HepG2 (cell line): ENCODE results near the gene TTC5. TPM values are rescaled to one million over a fixed set of nuclear protein-coding genes. Genes with fewer than 3 reads are reported as not detected.
A peak's percentile ranks its signal among the peaks of the same experiment; 100 is the strongest.

Source experiments
- DNMT1 ChIP-seq: sonication (generic); formaldehyde crosslinking; IDR thresholded peaks from 2 replicates; pipeline ENCODE4 v1.5.1; 2020; ENCODE audit warnings: mild to moderate bottlenecking, missing genetic modification reagents
- EEA1 ChIP-seq: sonication (generic); formaldehyde crosslinking; IDR thresholded peaks from 2 replicates; pipeline ENCODE4 v1.5.1; 2020; ENCODE audit warnings: mild to moderate bottlenecking, missing genetic modification reagents, borderline replicate concordance
- ETV6 ChIP-seq: sonication (generic); formaldehyde crosslinking; conservative IDR thresholded peaks from 2 replicates; pipeline ENCODE4 v1.4.0; 2020; ENCODE audit warnings: missing genetic modification reagents
- HOXA9 ChIP-seq: sonication (generic); formaldehyde crosslinking; IDR thresholded peaks from 2 replicates; pipeline ENCODE4 v1.8.1; 2022; ENCODE audit warnings: missing genetic modification reagents, mild to moderate bottlenecking, moderate library complexity, borderline replicate concordance
- JDP2 ChIP-seq: sonication (generic); formaldehyde crosslinking; IDR thresholded peaks from 2 replicates; pipeline ENCODE4 v1.8.1; 2022; ENCODE audit warnings: missing genetic modification reagents, borderline replicate concordance
- JUN ChIP-seq: sonication (generic); formaldehyde crosslinking; IDR thresholded peaks from 2 replicates; pipeline ENCODE4 v1.4.0; 2020; ENCODE audit warnings: mild to moderate bottlenecking, missing genetic modification reagents
- KLF13 ChIP-seq: sonication (generic); formaldehyde crosslinking; IDR thresholded peaks from 2 replicates; pipeline ENCODE4 v1.4.0; 2020; ENCODE audit warnings: mild to moderate bottlenecking, missing genetic modification reagents
- PHF21A ChIP-seq: sonication (generic); formaldehyde crosslinking; IDR thresholded peaks from 2 replicates; pipeline ENCODE4 v1.5.0; 2020; ENCODE audit warnings: mild to moderate bottlenecking, missing genetic modification reagents
- SALL1 ChIP-seq: sonication (generic); formaldehyde crosslinking; IDR thresholded peaks from 2 replicates; pipeline ENCODE4 v1.8.0; 2022; ENCODE audit warnings: mild to moderate bottlenecking, missing genetic modification reagents
- SATB2 ChIP-seq: sonication (generic); formaldehyde crosslinking; IDR thresholded peaks from 2 replicates; pipeline ENCODE4 v1.5.0; 2020; ENCODE audit warnings: missing genetic modification reagents
- STAT5B ChIP-seq: sonication (generic); formaldehyde crosslinking; IDR thresholded peaks from 2 replicates; pipeline ENCODE4 v1.4.0; 2020; ENCODE audit warnings: missing genetic modification reagents
- ZBTB42 ChIP-seq: sonication (generic); formaldehyde crosslinking; IDR thresholded peaks from 2 replicates; pipeline ENCODE4 v1.5.0; 2020; ENCODE audit warnings: mild to moderate bottlenecking, missing genetic modification reagents
- ZNF224 ChIP-seq: sonication (generic); formaldehyde crosslinking; IDR thresholded peaks from 2 replicates; pipeline ENCODE4 v1.5.0; 2020; ENCODE audit warnings: mild to moderate bottlenecking, missing genetic modification reagents
- ZNF333 ChIP-seq: sonication (generic); formaldehyde crosslinking; IDR thresholded peaks from 2 replicates; pipeline ENCODE4 v1.4.0; 2020; ENCODE audit warnings: mild to moderate bottlenecking, missing genetic modification reagents, borderline replicate concordance
- ZNF382 ChIP-seq: sonication (generic); formaldehyde crosslinking; IDR thresholded peaks from 2 replicates; pipeline ENCODE4 v1.5.0; 2020; ENCODE audit warnings: missing genetic modification reagents, mild to moderate bottlenecking, borderline replicate concordance
- ZNF383 ChIP-seq: sonication (generic); formaldehyde crosslinking; IDR thresholded peaks from 2 replicates; pipeline ENCODE4 v1.4.0; 2020; ENCODE audit warnings: missing genetic modification reagents, mild to moderate bottlenecking, borderline replicate concordance
- ZNF543 ChIP-seq: sonication (generic); formaldehyde crosslinking; IDR thresholded peaks from 2 replicates; pipeline ENCODE4 v1.4.0; 2020; ENCODE audit warnings: mild to moderate bottlenecking, missing genetic modification reagents
- ZNF577 ChIP-seq: sonication (generic); formaldehyde crosslinking; IDR thresholded peaks from 2 replicates; pipeline ENCODE4 v1.4.0; 2020; ENCODE audit warnings: mild to moderate bottlenecking, low read depth, missing genetic modification reagents, borderline replicate concordance
- ZNF589 ChIP-seq: sonication (generic); formaldehyde crosslinking; conservative IDR thresholded peaks from 2 replicates; pipeline ENCODE4 v1.8.0; 2022; ENCODE audit warnings: mild to moderate bottlenecking, moderate library complexity, missing genetic modification reagents
- ZSCAN30 ChIP-seq: sonication (generic); formaldehyde crosslinking; IDR thresholded peaks from 2 replicates; pipeline ENCODE4 v1.5.0; 2020; ENCODE audit warnings: mild to moderate bottlenecking, missing genetic modification reagents
- ZZZ3 ChIP-seq: sonication (generic); formaldehyde crosslinking; IDR thresholded peaks from 2 replicates; pipeline ENCODE4 v1.4.0; 2020; ENCODE audit warnings: missing genetic modification reagents, mild to moderate bottlenecking, borderline replicate concordance
- polyA plus RNA-seq, 8 experiments: library from polyadenylated mRNA; depleted of rRNA in 3 of 8; stranded (reverse) in 7 of 8; unstranded in 1 of 8; fragments of >200 nt; fragmentation: Illumina TruSeq in 4 of 8; extraction: Trizol in 4 of 8; gene quantifications; 2 replicates each; pipeline versions ENCODE4 v1.2.1 to v1.2.3, GENCODE V29; 2011 to 2016; ENCODE audit warnings: low read depth in 4 of 8, missing spikeins in 1 of 8, mixed read lengths in 1 of 8; ENCODE audit not compliant: insufficient read depth in 1 of 8
- total RNA-seq, 5 experiments: library from RNA; depleted of rRNA; stranded (reverse); fragments of >200 nt; fragmentation: Illumina TruSeq; extraction: Trizol; gene quantifications; 2 replicates each; pipeline ENCODE4 v1.2.3, GENCODE V29; 2016; ENCODE audit warnings: low read depth in 1 of 5
- TF ChIP-seq, protein P1 (sequence below): sonication (generic); formaldehyde crosslinking; IDR thresholded peaks from 2 replicates; pipeline ENCODE4 v1.4.0; 2020; ENCODE audit warnings: low read depth, mild to moderate bottlenecking, missing genetic modification reagents
- TF ChIP-seq, protein P2 (sequence below): sonication (generic); formaldehyde crosslinking; IDR thresholded peaks from 2 replicates; pipeline ENCODE4 v1.4.0; 2020; ENCODE audit warnings: missing genetic modification reagents
- TF ChIP-seq, protein P3 (sequence below): sonication (generic); formaldehyde crosslinking; IDR thresholded peaks from 2 replicates; pipeline ENCODE4 v1.4.0; 2020; ENCODE audit warnings: mild to moderate bottlenecking, missing genetic modification reagents
- TF ChIP-seq, protein P4 (sequence below): conservative IDR thresholded peaks from 2 replicates; pipeline ENCODE4 v1.6.1; 2018; ENCODE audit warnings: missing genetic modification reagents

The TTC5 gene
- total and polyA plus RNA-seq, 2 of the 13 experiments (the other 11 are each of a cell fraction or from before 2014, with no cell fraction given): 8.7 to 28.5 TPM

DNA sequence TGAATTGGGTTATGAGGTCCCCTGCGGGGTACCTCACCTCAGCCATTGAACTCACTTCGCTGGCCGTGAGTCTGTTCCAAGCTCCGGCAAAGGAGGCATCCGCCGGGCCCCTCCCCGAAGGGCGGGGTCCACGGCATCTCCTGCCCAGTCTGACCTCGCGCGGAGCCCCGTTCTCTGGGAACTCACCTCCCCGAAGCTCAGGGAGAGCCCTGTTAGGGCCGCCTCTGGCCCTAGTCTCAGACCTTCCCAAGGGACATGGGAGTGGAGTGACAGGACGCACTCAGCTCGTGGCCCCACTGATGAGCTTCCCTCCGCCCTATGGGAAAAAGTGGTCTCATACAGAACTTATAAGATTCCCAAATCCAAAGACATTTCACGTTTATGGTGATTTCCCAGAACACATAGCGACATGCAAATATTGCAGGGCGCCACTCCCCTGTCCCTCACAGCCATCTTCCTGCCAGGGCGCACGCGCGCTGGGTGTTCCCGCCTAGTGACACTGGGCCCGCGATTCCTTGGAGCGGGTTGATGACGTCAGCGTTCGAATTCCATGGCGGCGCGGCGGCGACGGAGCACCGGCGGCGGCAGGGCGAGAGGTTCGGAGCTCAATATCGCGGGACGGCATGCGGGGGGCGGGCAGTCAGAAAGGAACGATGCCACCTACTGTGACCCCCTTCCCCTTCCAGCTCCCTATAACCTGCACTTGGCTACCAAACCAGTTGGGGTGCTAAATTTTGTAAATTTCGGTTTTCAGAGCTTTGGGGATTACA is 37.5 kb upstream of the TTC5 start, which contains the start of gene PARP2 (continued):
- TF ChIP-seq HOXA9 (CRISPR knock-in tag): peak; percentile 70; the same call in 1 of the 2 replicates
- peak; percentile 80; the same call in 1 of the 2 replicates for TF ChIP-seq ZNF589 (CRISPR knock-in tag)
- TF ChIP-seq, protein P1, sequence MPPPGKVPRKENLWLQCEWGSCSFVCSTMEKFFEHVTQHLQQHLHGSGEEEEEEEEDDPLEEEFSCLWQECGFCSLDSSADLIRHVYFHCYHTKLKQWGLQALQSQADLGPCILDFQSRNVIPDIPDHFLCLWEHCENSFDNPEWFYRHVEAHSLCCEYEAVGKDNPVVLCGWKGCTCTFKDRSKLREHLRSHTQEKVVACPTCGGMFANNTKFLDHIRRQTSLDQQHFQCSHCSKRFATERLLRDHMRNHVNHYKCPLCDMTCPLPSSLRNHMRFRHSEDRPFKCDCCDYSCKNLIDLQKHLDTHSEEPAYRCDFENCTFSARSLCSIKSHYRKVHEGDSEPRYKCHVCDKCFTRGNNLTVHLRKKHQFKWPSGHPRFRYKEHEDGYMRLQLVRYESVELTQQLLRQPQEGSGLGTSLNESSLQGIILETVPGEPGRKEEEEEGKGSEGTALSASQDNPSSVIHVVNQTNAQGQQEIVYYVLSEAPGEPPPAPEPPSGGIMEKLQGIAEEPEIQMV: peak; percentile 83; the same call in 1 of the 2 replicates
- TF ChIP-seq, protein P2, sequence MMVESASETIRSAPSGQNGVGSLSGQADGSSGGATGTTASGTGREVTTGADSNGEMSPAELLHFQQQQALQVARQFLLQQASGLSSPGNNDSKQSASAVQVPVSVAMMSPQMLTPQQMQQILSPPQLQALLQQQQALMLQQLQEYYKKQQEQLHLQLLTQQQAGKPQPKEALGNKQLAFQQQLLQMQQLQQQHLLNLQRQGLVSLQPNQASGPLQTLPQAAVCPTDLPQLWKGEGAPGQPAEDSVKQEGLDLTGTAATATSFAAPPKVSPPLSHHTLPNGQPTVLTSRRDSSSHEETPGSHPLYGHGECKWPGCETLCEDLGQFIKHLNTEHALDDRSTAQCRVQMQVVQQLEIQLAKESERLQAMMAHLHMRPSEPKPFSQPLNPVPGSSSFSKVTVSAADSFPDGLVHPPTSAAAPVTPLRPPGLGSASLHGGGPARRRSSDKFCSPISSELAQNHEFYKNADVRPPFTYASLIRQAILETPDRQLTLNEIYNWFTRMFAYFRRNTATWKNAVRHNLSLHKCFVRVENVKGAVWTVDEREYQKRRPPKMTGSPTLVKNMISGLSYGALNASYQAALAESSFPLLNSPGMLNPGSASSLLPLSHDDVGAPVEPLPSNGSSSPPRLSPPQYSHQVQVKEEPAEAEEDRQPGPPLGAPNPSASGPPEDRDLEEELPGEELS (CRISPR knock-in tag): peak; percentile 64
- TF ChIP-seq, protein P3, sequence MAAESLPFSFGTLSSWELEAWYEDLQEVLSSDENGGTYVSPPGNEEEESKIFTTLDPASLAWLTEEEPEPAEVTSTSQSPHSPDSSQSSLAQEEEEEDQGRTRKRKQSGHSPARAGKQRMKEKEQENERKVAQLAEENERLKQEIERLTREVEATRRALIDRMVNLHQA (CRISPR knock-in tag): no peak
- TF ChIP-seq EEA1 (CRISPR knock-in tag): no peak
- TF ChIP-seq ZNF577 (CRISPR knock-in tag): no peak
- no peak; the same call in 1 of the 2 replicates for TF ChIP-seq ZBTB42
- peak; percentile 93 for TF ChIP-seq ZNF224
- TF ChIP-seq ETV6 (CRISPR knock-in tag): peak; percentile 84; the same call in 1 of the 2 replicates
- TF ChIP-seq JDP2 (CRISPR knock-in tag): no peak; the same call in 1 of the 2 replicates
- peak; percentile 93; the same call in 1 of the 2 replicates for TF ChIP-seq JUN (CRISPR knock-in tag)
- TF ChIP-seq ZSCAN30 (CRISPR knock-in tag): peak; percentile 46; the same call in 1 of the 2 replicates
- peak; percentile 94 for TF ChIP-seq ZZZ3 (CRISPR knock-in tag)
- TF ChIP-seq, protein P4, sequence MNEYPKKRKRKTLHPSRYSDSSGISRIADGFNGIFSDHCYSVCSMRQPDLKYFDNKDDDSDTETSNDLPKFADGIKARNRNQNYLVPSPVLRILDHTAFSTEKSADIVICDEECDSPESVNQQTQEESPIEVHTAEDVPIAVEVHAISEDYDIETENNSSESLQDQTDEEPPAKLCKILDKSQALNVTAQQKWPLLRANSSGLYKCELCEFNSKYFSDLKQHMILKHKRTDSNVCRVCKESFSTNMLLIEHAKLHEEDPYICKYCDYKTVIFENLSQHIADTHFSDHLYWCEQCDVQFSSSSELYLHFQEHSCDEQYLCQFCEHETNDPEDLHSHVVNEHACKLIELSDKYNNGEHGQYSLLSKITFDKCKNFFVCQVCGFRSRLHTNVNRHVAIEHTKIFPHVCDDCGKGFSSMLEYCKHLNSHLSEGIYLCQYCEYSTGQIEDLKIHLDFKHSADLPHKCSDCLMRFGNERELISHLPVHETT (CRISPR knock-in tag): peak; percentile 81
- TF ChIP-seq KLF13 (CRISPR knock-in tag): no peak
- peak; percentile 96; the same call in 1 of the 2 replicates for TF ChIP-seq ZNF543 (CRISPR knock-in tag)
- TF ChIP-seq ZNF383 (CRISPR knock-in tag): peak; percentile 55; the same call in 1 of the 2 replicates
- no peak for TF ChIP-seq ZNF382 (CRISPR knock-in tag)
- TF ChIP-seq DNMT1 (CRISPR knock-in tag): no peak
- TF ChIP-seq ZNF333: peak; percentile 42; the same call in 1 of the 2 replicates
- peak; percentile 89 for TF ChIP-seq SALL1
- TF ChIP-seq PHF21A (CRISPR knock-in tag): peak; percentile 97
- TF ChIP-seq STAT5B (CRISPR knock-in tag): no peak; the same call in 1 of the 2 replicates
- TF ChIP-seq SATB2 (CRISPR knock-in tag): no peak
